ENCODE results near the gene SPTAN1.

Gene SPTAN1

DNA sequence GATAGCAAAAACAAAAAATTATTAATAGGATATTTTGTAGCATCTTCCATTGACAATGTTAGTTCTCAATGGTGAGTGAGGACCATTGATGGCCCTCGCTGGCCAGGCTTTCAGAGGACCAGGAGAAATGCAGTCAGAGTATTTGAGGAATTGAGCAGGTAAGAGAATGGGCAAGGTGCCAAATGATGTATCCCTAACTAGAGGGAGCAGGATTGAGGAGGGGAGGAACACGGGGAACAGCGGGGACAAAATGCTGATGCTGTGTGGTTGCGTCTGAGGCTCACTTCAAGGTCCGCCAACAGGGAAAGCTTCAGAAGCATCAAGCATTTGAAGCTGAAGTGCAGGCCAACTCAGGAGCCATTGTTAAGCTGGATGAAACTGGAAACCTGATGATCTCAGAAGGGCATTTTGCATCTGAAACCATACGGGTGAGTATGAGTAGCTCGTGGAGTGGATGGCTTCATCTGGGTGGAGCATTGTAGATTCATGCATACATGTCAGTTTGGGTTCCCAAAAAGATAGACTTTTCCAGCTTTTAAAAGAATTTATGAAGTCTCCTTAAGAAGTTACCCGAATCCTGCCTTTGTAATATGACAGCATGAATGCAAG, 16.2 kb downstream of the SPTAN1 start:
- no peaks in the 10 kb centered on the region for H3K79me2 ChIP-seq (ENCODE audit: insufficient read depth, low read length)
- no peaks in the 10 kb centered on the region for H4K20me1 ChIP-seq (ENCODE audit: insufficient read depth, low read length, poor library complexity, severe bottlenecking)
- H3F3A ChIP-seq (ENCODE audit: low read depth), result no peaks in the 10 kb centered on the region
- no peaks in the 10 kb centered on the region for H3K4me1 ChIP-seq (ENCODE audit: insufficient read depth, low read length, poor library complexity, severe bottlenecking)
- no peak overlapping the region for H2AFZ ChIP-seq (ENCODE audit: low read length)
- H3K4me3 ChIP-seq (ENCODE audit: low read length, poor library complexity, severe bottlenecking), result no peak overlapping the region
- TF ChIP-seq EZH2phosphoT487 (IDR thresholded peaks at IDR 0.05; ENCODE audit: borderline replicate concordance), result no peak
- TF ChIP-seq, protein P1, sequence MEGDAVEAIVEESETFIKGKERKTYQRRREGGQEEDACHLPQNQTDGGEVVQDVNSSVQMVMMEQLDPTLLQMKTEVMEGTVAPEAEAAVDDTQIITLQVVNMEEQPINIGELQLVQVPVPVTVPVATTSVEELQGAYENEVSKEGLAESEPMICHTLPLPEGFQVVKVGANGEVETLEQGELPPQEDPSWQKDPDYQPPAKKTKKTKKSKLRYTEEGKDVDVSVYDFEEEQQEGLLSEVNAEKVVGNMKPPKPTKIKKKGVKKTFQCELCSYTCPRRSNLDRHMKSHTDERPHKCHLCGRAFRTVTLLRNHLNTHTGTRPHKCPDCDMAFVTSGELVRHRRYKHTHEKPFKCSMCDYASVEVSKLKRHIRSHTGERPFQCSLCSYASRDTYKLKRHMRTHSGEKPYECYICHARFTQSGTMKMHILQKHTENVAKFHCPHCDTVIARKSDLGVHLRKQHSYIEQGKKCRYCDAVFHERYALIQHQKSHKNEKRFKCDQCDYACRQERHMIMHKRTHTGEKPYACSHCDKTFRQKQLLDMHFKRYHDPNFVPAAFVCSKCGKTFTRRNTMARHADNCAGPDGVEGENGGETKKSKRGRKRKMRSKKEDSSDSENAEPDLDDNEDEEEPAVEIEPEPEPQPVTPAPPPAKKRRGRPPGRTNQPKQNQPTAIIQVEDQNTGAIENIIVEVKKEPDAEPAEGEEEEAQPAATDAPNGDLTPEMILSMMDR (conservative IDR thresholded peaks at IDR 0.05; ENCODE audit: low read length), result no peak
- no peak overlapping the region for H3K4me2 ChIP-seq (ENCODE audit: low read depth, low read length, poor library complexity, severe bottlenecking)
- H3K9me2 ChIP-seq (replicated peaks; ENCODE audit: low read depth, low read length), result no peaks in the 10 kb centered on the region
- H3K9me3 ChIP-seq (ENCODE audit: insufficient read depth, low read depth, low read length), result no peaks in the 10 kb centered on the region
- H3K36me3 ChIP-seq (ENCODE audit: insufficient read depth, low read length), result peaks cover 39% of the 10 kb centered on the region; the same call in 1 of the 2 replicates
- no peak overlapping the region for H3K9ac ChIP-seq (ENCODE audit: low read depth, low read length, poor library complexity, severe bottlenecking)
- H3K27me3 ChIP-seq (ENCODE audit: insufficient read depth, low read length, poor library complexity, severe bottlenecking), result no peaks in the 10 kb centered on the region

DNA sequence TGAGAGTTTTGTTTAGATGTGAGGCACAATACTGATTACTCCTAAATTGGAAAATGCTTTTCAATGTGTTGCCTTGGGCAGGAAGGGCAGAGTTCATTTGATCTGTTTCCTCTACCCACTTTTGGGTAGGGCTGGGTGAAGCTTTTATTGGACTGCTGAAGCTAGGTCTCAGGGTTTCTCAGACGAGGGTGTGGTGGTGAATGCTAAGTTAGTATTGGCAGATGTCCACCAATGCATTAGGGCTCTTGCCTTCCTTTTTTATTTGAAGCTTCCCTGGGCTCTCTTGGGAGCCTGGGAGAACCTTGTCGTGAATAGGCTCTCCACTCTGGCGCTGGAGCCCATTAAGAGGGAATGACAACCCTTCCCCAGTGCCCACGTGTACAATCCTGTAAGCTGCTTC, 23.1 kb downstream of the SPTAN1 start:
- no peak for TF ChIP-seq EZH2phosphoT487 (IDR thresholded peaks at IDR 0.05; ENCODE audit: borderline replicate concordance)
- TF ChIP-seq, protein P1 (conservative IDR thresholded peaks at IDR 0.05; ENCODE audit: low read length), result no peak
- peaks cover 75% of the 10 kb centered on the region for H3K36me3 ChIP-seq (ENCODE audit: insufficient read depth, low read length)
- no peaks in the 10 kb centered on the region for H3K9me3 ChIP-seq (ENCODE audit: insufficient read depth, low read depth, low read length)
- no peaks in the 10 kb centered on the region for H3K27me3 ChIP-seq (ENCODE audit: insufficient read depth, low read length, poor library complexity, severe bottlenecking)
- no peak overlapping the region for H3K4me3 ChIP-seq (ENCODE audit: low read length, poor library complexity, severe bottlenecking)
- H3F3A ChIP-seq (ENCODE audit: low read depth), result no peaks in the 10 kb centered on the region
- no peaks in the 10 kb centered on the region for H3K9me2 ChIP-seq (replicated peaks; ENCODE audit: low read depth, low read length)
- no peaks in the 10 kb centered on the region for H3K4me1 ChIP-seq (ENCODE audit: insufficient read depth, low read length, poor library complexity, severe bottlenecking)
- no peaks in the 10 kb centered on the region for H4K20me1 ChIP-seq (ENCODE audit: insufficient read depth, low read length, poor library complexity, severe bottlenecking)
- no peak overlapping the region for H2AFZ ChIP-seq (ENCODE audit: low read length)
- no peak overlapping the region for H3K4me2 ChIP-seq (ENCODE audit: low read depth, low read length, poor library complexity, severe bottlenecking)
- no peak overlapping the region for H3K9ac ChIP-seq (ENCODE audit: low read depth, low read length, poor library complexity, severe bottlenecking)
- no peaks in the 10 kb centered on the region for H3K79me2 ChIP-seq (ENCODE audit: insufficient read depth, low read length)

DNA sequence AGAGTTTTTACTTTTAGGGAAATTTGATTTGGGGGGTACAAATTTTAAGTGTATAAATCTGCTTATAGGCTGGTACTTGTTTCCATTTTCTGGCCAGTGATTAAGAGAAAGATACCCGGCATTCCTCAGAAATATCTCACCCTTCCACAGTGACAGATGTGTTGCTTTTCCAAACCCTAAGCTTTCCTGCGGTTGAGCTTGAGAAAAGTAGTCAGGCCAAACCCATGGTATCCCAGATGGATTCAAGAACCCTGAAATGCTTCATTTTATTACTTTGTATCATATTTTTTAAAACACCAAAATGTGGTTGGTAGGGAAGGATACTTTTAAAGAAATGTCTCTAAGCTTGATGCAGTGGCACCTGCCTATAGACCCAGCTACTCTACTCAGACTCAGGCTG, 23.5 kb downstream of the SPTAN1 start:
- Histone ChIP-seq H4K20me1 (ENCODE audit: insufficient read depth, low read length, poor library complexity, severe bottlenecking) (no peaks in the 10 kb centered on the region), H3K9me2 (replicated peaks; ENCODE audit: low read depth, low read length) (no peaks in the 10 kb centered on the region), H3K36me3 (ENCODE audit: insufficient read depth, low read length) (peaks cover 80% of the 10 kb centered on the region), H3K4me2 (ENCODE audit: low read depth, low read length, poor library complexity, severe bottlenecking) (no peak overlapping the region), H3K9me3 (ENCODE audit: insufficient read depth, low read depth, low read length) (no peaks in the 10 kb centered on the region), H3K4me3 (ENCODE audit: low read length, poor library complexity, severe bottlenecking) (no peak overlapping the region), H3F3A (ENCODE audit: low read depth) (no peaks in the 10 kb centered on the region), H2AFZ (ENCODE audit: low read length) (no peak overlapping the region), H3K4me1 (ENCODE audit: insufficient read depth, low read length, poor library complexity, severe bottlenecking) (no peaks in the 10 kb centered on the region), H3K79me2 (ENCODE audit: insufficient read depth, low read length) (no peaks in the 10 kb centered on the region), H3K27me3 (ENCODE audit: insufficient read depth, low read length, poor library complexity, severe bottlenecking) (no peaks in the 10 kb centered on the region), H3K9ac (ENCODE audit: low read depth, low read length, poor library complexity, severe bottlenecking) (no peak overlapping the region)
- TF ChIP-seq, protein P1 (conservative IDR thresholded peaks at IDR 0.05; ENCODE audit: low read length), result no peak
- no peak for TF ChIP-seq EZH2phosphoT487 (IDR thresholded peaks at IDR 0.05; ENCODE audit: borderline replicate concordance)

All from Loucy (cell line).